DMS53 (cell line): Measurements from ENCODE around the gene DZANK1.
A peak's percentile ranks its signal among the peaks of the same experiment; 100 is the strongest.
"Not testable (repeated sequence)": the region's sequence is repeated elsewhere in the genome, so short reads cannot be mapped to it uniquely, and the experiment has no call there.

Source experiments
- DNase-seq: peaks from one replicate; lab custom pipeline; 2025; lab: John Stamatoyannopoulos, UW

Gene DZANK1

GRCh38 chr20:18436847-18437246 lies 30.0 kb downstream of the DZANK1 start:
- no peak for DNase-seq

- no peak for DNase-seq
Measured at GRCh38 chr20:18431206-18431605, 35.6 kb downstream of the DZANK1 start.

GRCh38 chr20:18430172-18430826 lies 36.5 kb downstream of the DZANK1 start:
- DNase-seq, result no peak

GRCh38 chr20:18428490-18429173 lies 38.2 kb downstream of the DZANK1 start:
- DNase-seq, result no peak

GRCh38 chr20:18427214-18427613 lies 39.6 kb downstream of the DZANK1 start:
- DNase-seq, result no peak

GRCh38 chr20:18421608-18422007 lies 45.2 kb downstream of the DZANK1 start:
- no peak for DNase-seq

GRCh38 chr20:18416486-18416885 lies 50.3 kb downstream of the DZANK1 start:
- no peak for DNase-seq

- DNase-seq, result no peak
Measured at GRCh38 chr20:18414140-18414539, 52.7 kb downstream of the DZANK1 start.

GRCh38 chr20:18412221-18412901 lies 54.5 kb downstream of the DZANK1 start:
- DNase-seq, result no peak

- no peak for DNase-seq
Measured at GRCh38 chr20:18405826-18406225, 61.0 kb downstream of the DZANK1 start.

GRCh38 chr20:18404172-18404571 lies 62.7 kb downstream of the DZANK1 start:
- DNase-seq, result no peak

GRCh38 chr20:18403269-18403668 lies 63.6 kb downstream of the DZANK1 start:
- DNase-seq, result no peak

GRCh38 chr20:18401305-18401704 lies 65.5 kb downstream of the DZANK1 start:
- no peak for DNase-seq

- DNase-seq, result no peak
Measured at GRCh38 chr20:18400460-18400859, 66.4 kb downstream of the DZANK1 start.

GRCh38 chr20:18398713-18399112 lies 68.1 kb downstream of the DZANK1 start:
- DNase-seq, result not testable (repeated sequence)

GRCh38 chr20:18397030-18397429 lies 69.8 kb downstream of the DZANK1 start:
- DNase-seq, result no peak

- no peak for DNase-seq
Measured at GRCh38 chr20:18395544-18395943, 71.3 kb downstream of the DZANK1 start.

GRCh38 chr20:18394363-18394762 lies 72.5 kb downstream of the DZANK1 start:
- DNase-seq, result no peak

GRCh38 chr20:18391686-18392085 lies 75.1 kb downstream of the DZANK1 start:
- no peak for DNase-seq

- peak; percentile 20 for DNase-seq
Measured at GRCh38 chr20:18390201-18390600, 76.6 kb downstream of the DZANK1 start.

- DNase-seq, result no peak
Measured at GRCh38 chr20:18388860-18389259, 78.0 kb downstream of the DZANK1 start.

GRCh38 chr20:18380908-18381529 lies 85.8 kb downstream of the DZANK1 start:
- DNase-seq, result no peak
